K562 (cell line): ENCODE results near the gene KRT14. TPM values are rescaled to one million over a fixed set of nuclear protein-coding genes. Genes with fewer than 3 reads are reported as not detected.
A peak's percentile ranks its signal among the peaks of the same experiment; 100 is the strongest.

ENCODE experiments used
- ATAC-seq: fragments of 200-7000 bp; cut with Tn5 transposase; 3 replicates; pipeline ENCODE4 v1.9.1; 2020; ENCODE audit warnings: moderate library complexity
- BruUV-seq: library from RNA; stranded (reverse); fragments of 400-500 nt; replicated peaks from 2 replicates; lab custom pipeline; 2021; lab: Mats Ljungman, UMichigan
- CTCF ChIA-PET: fragments of 300-600 bp; formaldehyde crosslinking; extraction: SDS; loops from one replicate; lab custom pipeline; 2021; ENCODE audit warnings: low intra/inter-chr PET ratio; lab: Yijun Ruan, JAX
- POLR2A ChIA-PET: fragments of 300-600, 350-650 bp; sonication (Branson Sonifier 250); formaldehyde crosslinking; extraction: SDS; loops from one replicate; lab custom pipeline; 2021; ENCODE audit warnings: antibody characterized with exemption, inconsistent platforms; lab: Yijun Ruan, JAX
- DNase-seq, 4 experiments: peaks; one replicate each; pipeline versions ENCODE4 v3.0.0 to v3.0.0-alpha.2; 2011 to 2018; ENCODE audit warnings: low spot score in 3 of 4, mixed read lengths in 3 of 4; ENCODE audit errors: extremely low read depth in 1 of 4
- FAIRE-seq: peaks from 2 replicates; lab custom pipeline; 2011; peaks lifted over from hg19 to GRCh38; lab: Jason Lieb, UNC
- H2AFZ ChIP-seq: 2 replicates; pipeline ENCODE4 v1.6.0; 2011; ENCODE audit warnings: low read depth, low read length, control low read depth, inconsistent platforms
- H3K27ac ChIP-seq: fragments of 200-600 bp; 3 replicates; pipeline ENCODE4 v1.8.0; 2011; ENCODE audit warnings: low read depth, mild to moderate bottlenecking, control low read depth, inconsistent platforms, low read length, moderate library complexity, mixed read lengths; ENCODE audit errors: extremely low read depth
- H3K27me3 ChIP-seq, 2 experiments: fragments of 300-600 bp in 1 of 2; 2 replicates in 1 of 2; 3 replicates in 1 of 2; pipeline versions ENCODE4 v1.6.0 to v1.8.0; 2011; ENCODE audit warnings: inconsistent platforms in 2 of 2, low read length in 2 of 2, mild to moderate bottlenecking in 1 of 2, mixed read lengths in 1 of 2, moderate library complexity in 1 of 2; ENCODE audit not compliant: control insufficient read depth in 2 of 2, insufficient read depth in 2 of 2
- H3K36me3 ChIP-seq: fragments of 300-600 bp; 3 replicates; pipeline ENCODE4 v1.8.0; 2011; ENCODE audit warnings: mild to moderate bottlenecking, low read length, inconsistent platforms; ENCODE audit not compliant: control insufficient read depth, insufficient read depth
- H3K4me1 ChIP-seq, 2 experiments: fragments of 200-600 bp in 1 of 2; replicated peaks in 1 of 2; 2 replicates in 1 of 2; 3 replicates in 1 of 2; pipeline versions ENCODE4 v1.5.1 to v1.8.0; 2011; ENCODE audit warnings: inconsistent platforms in 2 of 2, low read length in 2 of 2, mild to moderate bottlenecking in 1 of 2, mixed read lengths in 1 of 2, moderate library complexity in 1 of 2; ENCODE audit not compliant: control insufficient read depth in 2 of 2, insufficient read depth in 2 of 2
- H3K4me2 ChIP-seq: 2 replicates; pipeline ENCODE4 v1.6.1; 2011; ENCODE audit warnings: low read length, control low read depth, inconsistent platforms, mixed read lengths; ENCODE audit not compliant: insufficient read depth
- H3K4me3 ChIP-seq: fragments of 200-600 bp; sonication (generic), shearing (Covaris generic); 2 replicates; pipeline ENCODE4 v1.5.1; 2016; ENCODE audit warnings: control low read depth, inconsistent platforms
- H3K79me2 ChIP-seq: fragments of 200-600 bp; 3 replicates; pipeline ENCODE4 v1.8.0; 2011; ENCODE audit warnings: low read length, inconsistent platforms; ENCODE audit not compliant: control insufficient read depth, insufficient read depth
- H3K9ac ChIP-seq, 2 experiments: 2 replicates each; pipeline versions ENCODE4 v1.6.0 to v1.6.1; 2011; ENCODE audit warnings: low read depth in 2 of 2, low read length in 2 of 2, control low read depth in 1 of 2, inconsistent platforms in 1 of 2, mild to moderate bottlenecking in 1 of 2, mixed read lengths in 1 of 2; ENCODE audit not compliant: insufficient read depth in 1 of 2
- H3K9me1 ChIP-seq: one replicate; pipeline ENCODE4 v1.6.0; 2011; ENCODE audit warnings: inconsistent platforms, mild to moderate bottlenecking, low read length, moderate library complexity; ENCODE audit not compliant: control insufficient read depth, insufficient read depth
- H3K9me3 ChIP-seq: replicated peaks from 2 replicates; pipeline ENCODE4 v1.5.1; 2011; ENCODE audit warnings: low read depth, low read length, inconsistent platforms; ENCODE audit not compliant: control insufficient read depth, insufficient read depth
- H4K20me1 ChIP-seq: replicated peaks from 2 replicates; pipeline ENCODE4 v1.6.1; 2011; ENCODE audit warnings: low read length, inconsistent platforms, mixed read lengths; ENCODE audit not compliant: control insufficient read depth, insufficient read depth
- ASH1L ChIP-seq: fragments of 450-650 bp; IDR thresholded peaks from 2 replicates; pipeline ENCODE4 v1.6.1; 2018; ENCODE audit warnings: borderline replicate concordance, mild to moderate bottlenecking, low read depth; ENCODE audit not compliant: partially characterized antibody
- BDP1 ChIP-seq: IDR thresholded peaks from 3 replicates; pipeline ENCODE4 v1.6.1; 2011; ENCODE audit not compliant: insufficient read length, insufficient read depth
- ESRRA ChIP-seq: fragments of 450-650 bp; IDR thresholded peaks from 2 replicates; pipeline ENCODE4 v1.6.1; 2014; ENCODE audit warnings: low read depth, mild to moderate bottlenecking, moderate library complexity, borderline replicate concordance
- HEY1 ChIP-seq: fragments of 250-450 bp; sonication (Bioruptor Pico); IDR thresholded peaks from 2 replicates; pipeline ENCODE4 v1.5.0; 2020; ENCODE audit warnings: mild to moderate bottlenecking, moderate library complexity, borderline replicate concordance
- HOMEZ ChIP-seq: fragments of 250-450 bp; sonication (Bioruptor Pico); IDR thresholded peaks from 2 replicates; pipeline ENCODE4 v1.4.0; 2020; ENCODE audit warnings: mild to moderate bottlenecking, moderate library complexity
- KAT8 ChIP-seq: fragments of 450-650 bp; IDR thresholded peaks from 2 replicates; pipeline ENCODE4 v1.6.1; 2016; ENCODE audit warnings: low read depth, mild to moderate bottlenecking
- KLF10 ChIP-seq: fragments of 250-450 bp; sonication (Bioruptor Pico); IDR thresholded peaks from 2 replicates; pipeline ENCODE4 v1.6.1; 2021; ENCODE audit warnings: matching md5 sums
- POLR2AphosphoS2 ChIP-seq: IDR thresholded peaks from 2 replicates; pipeline ENCODE4 v1.6.1; 2012; ENCODE audit warnings: low read length, improper control_type of control experiment
- TAL1 ChIP-seq: fragments of 450-650 bp; IDR thresholded peaks from 2 replicates; pipeline ENCODE4 v1.6.1; 2016; ENCODE audit warnings: mild to moderate bottlenecking
- TCF7 ChIP-seq: sonication (generic); IDR thresholded peaks from 2 replicates; pipeline ENCODE4 v1.6.1; 2016; ENCODE audit warnings: antibody characterized with exemption, borderline replicate concordance
- ZKSCAN8 ChIP-seq: fragments of 200-800 bp; sonication (Bioruptor generic); IDR thresholded peaks from 2 replicates; pipeline ENCODE4 v1.6.1; 2016; ENCODE audit warnings: missing genetic modification characterization, missing compliant biosample characterization
- ZNF134 ChIP-seq: fragments of 250-450 bp; sonication (Bioruptor Pico); conservative IDR thresholded peaks from 2 replicates; pipeline ENCODE4 v1.4.0; 2020
- ZNF224 ChIP-seq: sonication (generic); formaldehyde crosslinking; IDR thresholded peaks from 2 replicates; pipeline ENCODE4 v1.8.0; 2022; ENCODE audit warnings: mild to moderate bottlenecking, missing genetic modification reagents
- WGBS: fragments of 100-300 bp; shearing (Covaris generic); methylation state at CpG from one replicate; pipeline ENCODE4 v1.1.6; 2016; ENCODE audit warnings: low coverage, mixed read lengths; ENCODE audit not compliant: insufficient coverage; ENCODE audit errors: missing lambda C conversion rate; 5-methylcytosine and 5-hydroxymethylcytosine counted together
- in situ Hi-C: fragments of 300-500 bp; cut with MboI; formaldehyde crosslinking; loops from 4 replicates; pipeline ENCODE4 v1.15.0; 2018; ENCODE audit warnings: inconsistent platforms, mixed read lengths
- intact Hi-C: fragments of 100-400 bp; cut with micrococcal nuclease; formaldehyde crosslinking; loops from 2 replicates; pipeline ENCODE4 v1.14.2; 2022
- polyA plus RNA-seq, 8 experiments: library from polyadenylated mRNA; depleted of rRNA in 4 of 8; stranded (reverse) in 5 of 8; unstranded in 3 of 8; fragments of >200 nt; fragmentation: Nextera tagmentation in 2 of 8; fragmentation: Illumina TruSeq in 1 of 8; extraction: Ambion mirVana in 2 of 8; extraction: Trizol in 1 of 8; gene quantifications; 2 replicates each; pipeline versions ENCODE4 v1.2.1 to v1.2.3, GENCODE V29; 2011 to 2014; ENCODE audit warnings: inconsistent platforms in 1 of 8, missing spikeins in 1 of 8
- total RNA-seq, 7 experiments: library from RNA; depleted of rRNA in 6 of 7; stranded (reverse); fragments of >200 nt in 6 of 7; fragmentation: Illumina TruSeq in 2 of 7; extraction: Trizol in 2 of 7; gene quantifications; 2 replicates each; pipeline versions ENCODE4 v1.2.1 to v1.2.3, GENCODE V29; 2011 to 2021; ENCODE audit warnings: low replicate concordance in 1 of 7

Gene KRT14
- total and polyA plus RNA-seq, 9 of the 15 experiments (the other 6 are each of a cell fraction or from before 2014, with no cell fraction given) = 0.22 TPM; not detected in 8

GRCh38 chr17:41556306-41556705 lies 30.4 kb downstream of the KRT14 start:
- no peak overlapping the region for H3K4me2 ChIP-seq
- intact Hi-C loops (no loop called here), in situ Hi-C loops (no loop called here)
- H3K9ac ChIP-seq = no peak overlapping the region; a peak in 1 of 4 replicates
- no peak for DNase-seq
- H3K4me1 ChIP-seq = no peaks in the 10 kb centered on the region; a peak in 1 of 5 replicates
- no TSS peak for BruUV-seq
- H3K9me3 ChIP-seq = no peaks in the 10 kb centered on the region
- WGBS = 1% methylated on average over 5 of the region's 5 CpGs
- H3K9me1 ChIP-seq = no peaks in the 10 kb centered on the region
- no peak for FAIRE-seq
- no peaks in the 10 kb centered on the region for H3K36me3 ChIP-seq
- H3K27me3 ChIP-seq = peaks cover 28 to 29% of the 10 kb centered on the region in 2 experiments
- ChIA-PET CTCF (no interaction called here), POLR2A (interaction anchor here (0.7 kb wide), 1 partner anchor 27 kb away, joined by 4 read pairs; no protein-coding TSS in a partner anchor)
- TF ChIP-seq TCF7 = no peak
- H4K20me1 ChIP-seq = no peaks in the 10 kb centered on the region
- no peak overlapping the region for H3K4me3 ChIP-seq
- H3K79me2 ChIP-seq = no peaks in the 10 kb centered on the region
- no peak overlapping the region for H3K27ac ChIP-seq
- no peak overlapping the region for H2AFZ ChIP-seq
- ATAC-seq = no peak

DNA sequence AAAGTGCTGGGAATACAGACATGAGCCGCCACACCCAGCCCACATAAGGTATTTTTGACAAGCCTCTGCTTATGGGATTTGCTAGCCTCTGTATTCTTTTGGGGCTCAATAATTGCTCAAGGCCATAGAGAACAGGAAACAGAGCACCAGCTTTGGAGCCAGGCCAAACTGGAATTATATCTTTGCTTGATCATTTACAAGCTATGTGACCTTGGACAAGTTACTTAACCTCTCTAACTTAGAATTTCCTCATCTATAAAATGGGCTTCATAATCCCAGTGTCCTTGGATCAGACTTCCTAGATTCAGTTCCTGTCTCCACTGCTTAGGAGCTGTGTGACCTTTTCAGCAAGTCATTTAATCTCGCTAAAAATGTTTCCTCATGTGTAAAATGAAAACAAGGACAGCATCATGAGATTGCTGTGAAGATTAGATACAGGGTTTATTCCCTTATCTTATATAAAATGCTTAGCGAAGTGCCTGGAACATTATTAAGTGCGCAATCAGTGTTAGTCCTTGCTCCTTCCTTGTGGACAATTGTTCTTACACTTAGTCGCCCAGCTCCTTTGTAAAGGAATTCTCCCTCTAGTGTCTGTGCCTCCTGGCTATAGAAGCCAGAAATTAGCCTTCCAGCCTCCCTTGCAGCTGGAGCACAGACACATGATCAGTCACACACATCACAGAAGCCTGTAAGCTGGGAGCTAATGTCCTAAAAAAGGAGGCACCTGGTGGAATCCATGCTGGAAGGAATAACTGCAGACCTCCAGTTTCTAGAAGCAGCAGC lies 31.4 kb downstream of the KRT14 start:
- Histone ChIP-seq H3K27ac (no peak overlapping the region), H3K9me3 (no peaks in the 10 kb centered on the region), H4K20me1 (no peaks in the 10 kb centered on the region), H3K4me1 (peaks cover 2 to 4% of the 10 kb centered on the region in 2 experiments; a peak in 2 of 5 replicates), H3K36me3 (no peaks in the 10 kb centered on the region), H3K4me3 (no peak overlapping the region), H3K79me2 (no peaks in the 10 kb centered on the region), H3K27me3 (peaks cover 26 to 28% of the 10 kb centered on the region in 2 experiments), H2AFZ (no peak overlapping the region), H3K9me1 (no peaks in the 10 kb centered on the region), H3K9ac (no peak overlapping the region), H3K4me2 (no peak overlapping the region)
- CTCF ChIA-PET = no interaction called here
- intact Hi-C loops (no loop called here), in situ Hi-C loops (no loop called here)
- BruUV-seq = no TSS peak
- WGBS = 2% methylated on average over 5 of the region's 5 CpGs
- no peak for DNase-seq
- FAIRE-seq = no peak
- ATAC-seq = no peak
- POLR2A ChIA-PET = interaction anchor here (0.7 to 1.4 kb wide), 2 partner anchors 11 to 105 kb away, joined by 3 to 4 read pairs; no protein-coding TSS in a partner anchor
- 0 out of 2 replicates have a peak, but pooled peaks have one; percentile 6 for TF ChIP-seq TAL1
- no peak for TF ChIP-seq HOMEZ (CRISPR knock-in tag)
- TF ChIP-seq HEY1 (CRISPR knock-in tag) = no peak
- TF ChIP-seq ZNF134 = no peak
- TF ChIP-seq BDP1 = no peak
- no peak for TF ChIP-seq KAT8
- TF ChIP-seq KLF10 (CRISPR knock-in tag) = no peak
- TF ChIP-seq ASH1L = no peak
- TF ChIP-seq POLR2AphosphoS2 = no peak
- TF ChIP-seq ZNF224 (CRISPR knock-in tag) = no peak
- peak; percentile 42; the same call in 1 of the 2 replicates for TF ChIP-seq ESRRA
- TF ChIP-seq ZKSCAN8 (CRISPR knock-in tag) = peak; percentile 34; the same call in 1 of the 2 replicates
